Stimulated activated naive CD8-positive, alpha-beta T cell treated with anti-CD3 and anti-CD28 coated beads, Interleukin-15, amount 100 ng/mL, for 72 hours (primary cell): ENCODE results near the gene TBC1D8.
"Not testable (repeated sequence)": the region's sequence is repeated elsewhere in the genome, so short reads cannot be mapped to it uniquely, and the experiment has no call there.

ENCODE experiments used
- ATAC-seq: fragments of 150-1000 bp; cut with Tn5 transposase; 2 replicates; pipeline ENCODE4 v1.10.0; 2021; ENCODE audit warnings: mild to moderate bottlenecking, moderate library complexity
- DNase-seq, 2 donors: peaks; one replicate each; pipeline ENCODE4 v3.0.0; 2021 to 2022
- H3K27ac Mint-ChIP-seq, 2 donors: one replicate each; pipeline ENCODE4 v1.8.0; 2022; ENCODE audit warnings: mild to moderate bottlenecking in 2 of 2, mixed read lengths in 2 of 2, moderate library complexity in 2 of 2
- H3K27me3 Mint-ChIP-seq: one replicate; pipeline ENCODE4 v1.8.0; 2022; ENCODE audit warnings: mixed read lengths
- H3K4me1 Mint-ChIP-seq: one replicate; pipeline ENCODE4 v1.8.0; 2022; ENCODE audit warnings: mild to moderate bottlenecking, mixed read lengths
- H3K4me3 Mint-ChIP-seq, 2 donors: one replicate each; pipeline ENCODE4 v1.8.0; 2022; ENCODE audit warnings: mild to moderate bottlenecking in 2 of 2, mixed read lengths in 2 of 2, moderate library complexity in 1 of 2
- H3K9me3 Mint-ChIP-seq, 2 donors: one replicate each; pipeline ENCODE4 v1.8.0; 2022; ENCODE audit warnings: mixed read lengths in 2 of 2

Gene TBC1D8

GRCh38 chr2:101087638-101088037 lies 63.5 kb downstream of the TBC1D8 start:
- peaks cover 7% of the 10 kb centered on the region for H3K4me1 Mint-ChIP-seq
- H3K27ac Mint-ChIP-seq: no peak overlapping the region
- H3K4me3 Mint-ChIP-seq: no peak overlapping the region

GRCh38 chr2:101083613-101084012 lies 67.6 kb downstream of the TBC1D8 start:
- ATAC-seq: no peak
- Mint-ChIP-seq H3K9me3 (no peaks in the 10 kb centered on the region), H3K4me3 (no peak overlapping the region), H3K27me3 (no peaks in the 10 kb centered on the region), H3K4me1 (no peaks in the 10 kb centered on the region), H3K27ac (no peak overlapping the region)
- no peak for DNase-seq

More at GRCh38 chr2:101087638-101088037, 63.5 kb downstream of the TBC1D8 start:
- H3K27me3 Mint-ChIP-seq: no peaks in the 10 kb centered on the region
- ATAC-seq (no peak), DNase-seq (no peak)
- H3K9me3 Mint-ChIP-seq: no peaks in the 10 kb centered on the region

GRCh38 chr2:101082998-101083397 lies 68.2 kb downstream of the TBC1D8 start:
- Mint-ChIP-seq H3K4me1 (no peaks in the 10 kb centered on the region), H3K4me3 (no peak overlapping the region), H3K27me3 (no peaks in the 10 kb centered on the region), H3K9me3 (no peaks in the 10 kb centered on the region), H3K27ac (no peak overlapping the region)
- ATAC-seq: no peak
- DNase-seq: no peak

- H3K27ac Mint-ChIP-seq: peak overlapping the region in 1 of 2 donors; percentile 30
- ATAC-seq: no peak
- DNase-seq: no peak
- H3K4me3 Mint-ChIP-seq: no peak overlapping the region
- H3K4me1 Mint-ChIP-seq: no peaks in the 10 kb centered on the region
- no peaks in the 10 kb centered on the region for H3K27me3 Mint-ChIP-seq
- H3K9me3 Mint-ChIP-seq: no peaks in the 10 kb centered on the region
These were observed 69.7 kb downstream of the TBC1D8 start for GRCh38 chr2:101081375-101081907.

GRCh38 chr2:101080211-101081068 lies 70.7 kb downstream of the TBC1D8 start:
- H3K9me3 Mint-ChIP-seq: no peaks in the 10 kb centered on the region
- no peak for DNase-seq
- no peak overlapping the region for H3K4me3 Mint-ChIP-seq
- ATAC-seq: no peak
- no peak overlapping the region for H3K27ac Mint-ChIP-seq
- no peaks in the 10 kb centered on the region for H3K27me3 Mint-ChIP-seq
- H3K4me1 Mint-ChIP-seq: no peaks in the 10 kb centered on the region

GRCh38 chr2:101076581-101076980 lies 74.6 kb downstream of the TBC1D8 start:
- Mint-ChIP-seq H3K9me3 (no peaks in the 10 kb centered on the region), H3K4me3 (no peak overlapping the region), H3K27ac (no peak overlapping the region), H3K4me1 (no peaks in the 10 kb centered on the region), H3K27me3 (no peaks in the 10 kb centered on the region)
- DNase-seq: no peak
- ATAC-seq: no peak

- ATAC-seq: no peak
- H3K4me1 Mint-ChIP-seq: peaks cover 8% of the 10 kb centered on the region
- no peaks in the 10 kb centered on the region for H3K27me3 Mint-ChIP-seq
- H3K4me3 Mint-ChIP-seq: no peak overlapping the region
- no peaks in the 10 kb centered on the region for H3K9me3 Mint-ChIP-seq
- H3K27ac Mint-ChIP-seq: peak overlapping the region in 1 of 2 donors; percentile 76
- no peak for DNase-seq
These were observed 86.2 kb downstream of the TBC1D8 start for GRCh38 chr2:101064868-101065549.

GRCh38 chr2:101064505-101064867 lies 86.7 kb downstream of the TBC1D8 start:
- DNase-seq (no peak), ATAC-seq (no peak)
- Mint-ChIP-seq H3K4me1 (peaks cover 8% of the 10 kb centered on the region), H3K27ac (peak overlapping the region in 1 of 2 donors; percentile 76), H3K9me3 (no peaks in the 10 kb centered on the region), H3K4me3 (no peak overlapping the region), H3K27me3 (no peaks in the 10 kb centered on the region)

GRCh38 chr2:101064125-101064502 lies 87.1 kb downstream of the TBC1D8 start:
- H3K4me1 Mint-ChIP-seq: peaks cover 8% of the 10 kb centered on the region
- peak overlapping the region in 1 of 2 donors; percentile 8 for H3K27ac Mint-ChIP-seq
- no peaks in the 10 kb centered on the region for H3K9me3 Mint-ChIP-seq
- ATAC-seq (no peak), DNase-seq (no peak)
- no peak overlapping the region for H3K4me3 Mint-ChIP-seq
- no peaks in the 10 kb centered on the region for H3K27me3 Mint-ChIP-seq

GRCh38 chr2:101063352-101064124 lies 87.6 kb downstream of the TBC1D8 start:
- ATAC-seq (no peak), DNase-seq (no peak)
- Mint-ChIP-seq H3K27ac (peak overlapping the region in 1 of 2 donors; percentile 8), H3K27me3 (no peaks in the 10 kb centered on the region), H3K4me3 (no peak overlapping the region), H3K9me3 (no peaks in the 10 kb centered on the region), H3K4me1 (peaks cover 8% of the 10 kb centered on the region)

- H3K9me3 Mint-ChIP-seq: no peaks in the 10 kb centered on the region
- no peak for DNase-seq
- H3K4me3 Mint-ChIP-seq: no peak overlapping the region
- ATAC-seq: no peak
- H3K4me1 Mint-ChIP-seq: no peaks in the 10 kb centered on the region
- no peak overlapping the region for H3K27ac Mint-ChIP-seq
- H3K27me3 Mint-ChIP-seq: no peaks in the 10 kb centered on the region
These were observed 92.8 kb downstream of the TBC1D8 start for GRCh38 chr2:101058386-101058785.

- DNase-seq (no peak), ATAC-seq (no peak)
- H3K27me3 Mint-ChIP-seq: no peaks in the 10 kb centered on the region
- no peaks in the 10 kb centered on the region for H3K9me3 Mint-ChIP-seq
- no peaks in the 10 kb centered on the region for H3K4me1 Mint-ChIP-seq
- H3K27ac Mint-ChIP-seq: no peak overlapping the region
- H3K4me3 Mint-ChIP-seq: no peak overlapping the region
These were observed 93.9 kb downstream of the TBC1D8 start for GRCh38 chr2:101057051-101057933.

GRCh38 chr2:101053117-101053516 lies 98.1 kb downstream of the TBC1D8 start:
- Mint-ChIP-seq H3K9me3 (no peaks in the 10 kb centered on the region), H3K4me1 (no peaks in the 10 kb centered on the region), H3K27ac (no peak overlapping the region), H3K4me3 (no peak overlapping the region), H3K27me3 (no peaks in the 10 kb centered on the region)
- ATAC-seq (no peak), DNase-seq (no peak)

GRCh38 chr2:101052147-101052546 lies 99.0 kb downstream of the TBC1D8 start:
- H3K4me1 Mint-ChIP-seq: no peaks in the 10 kb centered on the region
- H3K4me3 Mint-ChIP-seq: no peak overlapping the region
- ATAC-seq (no peak), DNase-seq (no peak)
- no peaks in the 10 kb centered on the region for H3K27me3 Mint-ChIP-seq
- no peaks in the 10 kb centered on the region for H3K9me3 Mint-ChIP-seq
- H3K27ac Mint-ChIP-seq: no peak overlapping the region

- not testable (repeated sequence) for H3K9me3 Mint-ChIP-seq, H3K27me3 Mint-ChIP-seq, H3K27ac Mint-ChIP-seq, H3K4me3 Mint-ChIP-seq, ATAC-seq, DNase-seq, H3K4me1 Mint-ChIP-seq
These were observed 100.3 kb downstream of the TBC1D8 start for GRCh38 chr2:101050886-101051285.
